ENCODE measurements around the gene IL17RB.
A peak's percentile ranks its signal among the peaks of the same experiment; 100 is the strongest.

The IL17RB gene

GRCh38 chr3:53891497-53892285, 45.3 kb downstream of the IL17RB start, which contains the start of gene SELENOK:
SELENOK (minus strand) TSS chr3:53891859.
- 0 out of 2 replicates have a peak, but pooled peaks cover 4% of the 10 kb centered on the region for H3K36me3 ChIP-seq (ENCODE audit: low read length)
- 0 out of 2 replicates have a peak, but pooled peaks cover 3% of the 10 kb centered on the region for H3F3A ChIP-seq (ENCODE audit: insufficient read depth)
- H3K79me2 ChIP-seq (ENCODE audit: insufficient read depth, low read length) = peaks cover 45% of the 10 kb centered on the region
- H3K9me3 ChIP-seq (ENCODE audit: insufficient read depth, low read length) = no peaks in the 10 kb centered on the region
- peak within 1 kb of the TSS; percentile 85 for H3K4me2 ChIP-seq (ENCODE audit: low read depth, low read length, poor library complexity, severe bottlenecking)
- TF ChIP-seq, protein P1, sequence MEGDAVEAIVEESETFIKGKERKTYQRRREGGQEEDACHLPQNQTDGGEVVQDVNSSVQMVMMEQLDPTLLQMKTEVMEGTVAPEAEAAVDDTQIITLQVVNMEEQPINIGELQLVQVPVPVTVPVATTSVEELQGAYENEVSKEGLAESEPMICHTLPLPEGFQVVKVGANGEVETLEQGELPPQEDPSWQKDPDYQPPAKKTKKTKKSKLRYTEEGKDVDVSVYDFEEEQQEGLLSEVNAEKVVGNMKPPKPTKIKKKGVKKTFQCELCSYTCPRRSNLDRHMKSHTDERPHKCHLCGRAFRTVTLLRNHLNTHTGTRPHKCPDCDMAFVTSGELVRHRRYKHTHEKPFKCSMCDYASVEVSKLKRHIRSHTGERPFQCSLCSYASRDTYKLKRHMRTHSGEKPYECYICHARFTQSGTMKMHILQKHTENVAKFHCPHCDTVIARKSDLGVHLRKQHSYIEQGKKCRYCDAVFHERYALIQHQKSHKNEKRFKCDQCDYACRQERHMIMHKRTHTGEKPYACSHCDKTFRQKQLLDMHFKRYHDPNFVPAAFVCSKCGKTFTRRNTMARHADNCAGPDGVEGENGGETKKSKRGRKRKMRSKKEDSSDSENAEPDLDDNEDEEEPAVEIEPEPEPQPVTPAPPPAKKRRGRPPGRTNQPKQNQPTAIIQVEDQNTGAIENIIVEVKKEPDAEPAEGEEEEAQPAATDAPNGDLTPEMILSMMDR (IDR thresholded peaks at IDR 0.05; ENCODE audit: insufficient read depth, low read length, poor library complexity, severe bottlenecking) = no peak
- no peak for TF ChIP-seq EZH2phosphoT487 (conservative IDR thresholded peaks at IDR 0.05; ENCODE audit: low read length)
- H3K4me3 ChIP-seq (ENCODE audit: insufficient read depth, low read length, poor library complexity, severe bottlenecking) = peak within 1 kb of the TSS; percentile 85
- no peaks in the 10 kb centered on the region for H3K27me3 ChIP-seq (ENCODE audit: low read length)
- peak within 1 kb of the TSS; percentile 47 for H3K27ac ChIP-seq (ENCODE audit: low read depth, low read length)
- peak within 1 kb of the TSS; percentile 58 for H2AFZ ChIP-seq (ENCODE audit: low read depth, low read length, severe bottlenecking)
- peak within 1 kb of the TSS; percentile 79 for H3K9ac ChIP-seq (ENCODE audit: low read length)
- no peaks in the 10 kb centered on the region; the same call in 1 of the 2 replicates for H4K20me1 ChIP-seq (ENCODE audit: low read depth, low read length)
- H3K9me2 ChIP-seq (replicated peaks; ENCODE audit: insufficient read depth, low read length) = no peaks in the 10 kb centered on the region

- H3K27ac ChIP-seq (ENCODE audit: low read depth, low read length) = peak overlapping the region; percentile 47
- TF ChIP-seq EZH2phosphoT487 (conservative IDR thresholded peaks at IDR 0.05; ENCODE audit: low read length) = no peak
- TF ChIP-seq, protein P1 (IDR thresholded peaks at IDR 0.05; ENCODE audit: insufficient read depth, low read length, poor library complexity, severe bottlenecking) = no peak
- H3K9me2 ChIP-seq (replicated peaks; ENCODE audit: insufficient read depth, low read length) = no peaks in the 10 kb centered on the region
- H3K9ac ChIP-seq (ENCODE audit: low read length) = peak overlapping the region; percentile 79
- 0 out of 2 replicates have a peak, but pooled peaks cover 4% of the 10 kb centered on the region for H3K36me3 ChIP-seq (ENCODE audit: low read length)
- H3K4me3 ChIP-seq (ENCODE audit: insufficient read depth, low read length, poor library complexity, severe bottlenecking) = peak overlapping the region; percentile 54
- peak overlapping the region; percentile 58 for H2AFZ ChIP-seq (ENCODE audit: low read depth, low read length, severe bottlenecking)
- H3K9me3 ChIP-seq (ENCODE audit: insufficient read depth, low read length) = no peaks in the 10 kb centered on the region
- no peaks in the 10 kb centered on the region; the same call in 1 of the 2 replicates for H4K20me1 ChIP-seq (ENCODE audit: low read depth, low read length)
- peak overlapping the region; percentile 63 for H3K4me2 ChIP-seq (ENCODE audit: low read depth, low read length, poor library complexity, severe bottlenecking)
- H3F3A ChIP-seq (ENCODE audit: insufficient read depth) = 0 out of 2 replicates have a peak, but pooled peaks cover 3% of the 10 kb centered on the region
- no peaks in the 10 kb centered on the region for H3K27me3 ChIP-seq (ENCODE audit: low read length)
- H3K79me2 ChIP-seq (ENCODE audit: insufficient read depth, low read length) = peaks cover 41% of the 10 kb centered on the region
Observed at GRCh38 chr3:53892286-53892637, 45.9 kb downstream of the IL17RB start.

DNA sequence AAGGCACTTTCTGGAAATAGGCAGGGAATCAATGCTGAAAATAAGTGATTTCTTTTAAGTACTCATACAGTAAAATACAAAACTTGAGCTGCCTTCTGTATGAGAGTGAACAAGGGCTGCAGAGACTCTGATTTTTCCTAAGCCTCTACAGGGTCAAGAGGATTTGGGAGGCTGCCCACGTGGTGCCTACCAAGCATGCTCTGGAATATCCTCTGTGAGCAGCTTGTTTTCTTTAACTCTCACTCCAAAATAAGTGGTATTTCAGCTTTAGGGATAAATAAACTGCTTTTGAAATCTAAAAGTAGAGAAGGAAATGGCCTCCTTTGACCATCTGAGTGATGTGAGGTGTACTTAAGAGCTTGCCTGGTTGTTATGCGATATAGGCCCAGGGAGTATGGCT, 53.4 kb downstream of the IL17RB start:
- H3K9me2 ChIP-seq (replicated peaks; ENCODE audit: insufficient read depth, low read length) = no peaks in the 10 kb centered on the region
- H3K27me3 ChIP-seq (ENCODE audit: low read length) = no peaks in the 10 kb centered on the region
- no peak for TF ChIP-seq EZH2phosphoT487 (conservative IDR thresholded peaks at IDR 0.05; ENCODE audit: low read length)
- TF ChIP-seq, protein P1 (IDR thresholded peaks at IDR 0.05; ENCODE audit: insufficient read depth, low read length, poor library complexity, severe bottlenecking) = no peak
- no peak overlapping the region for H2AFZ ChIP-seq (ENCODE audit: low read depth, low read length, severe bottlenecking)
- H3K9me3 ChIP-seq (ENCODE audit: insufficient read depth, low read length) = no peaks in the 10 kb centered on the region
- H3K4me2 ChIP-seq (ENCODE audit: low read depth, low read length, poor library complexity, severe bottlenecking) = no peak overlapping the region
- H4K20me1 ChIP-seq (ENCODE audit: low read depth, low read length) = no peaks in the 10 kb centered on the region
- H3F3A ChIP-seq (ENCODE audit: insufficient read depth) = no peaks in the 10 kb centered on the region
- H3K9ac ChIP-seq (ENCODE audit: low read length) = no peak overlapping the region
- H3K36me3 ChIP-seq (ENCODE audit: low read length) = no peaks in the 10 kb centered on the region
- no peak overlapping the region for H3K27ac ChIP-seq (ENCODE audit: low read depth, low read length)
- no peak overlapping the region for H3K4me3 ChIP-seq (ENCODE audit: insufficient read depth, low read length, poor library complexity, severe bottlenecking)
- H3K79me2 ChIP-seq (ENCODE audit: insufficient read depth, low read length) = no peaks in the 10 kb centered on the region
